ENCODE data around the gene FBXO36. TPM values are rescaled to one million over a fixed set of nuclear protein-coding genes. Genes with fewer than 3 reads are reported as not detected.

FBXO36 gene
- total RNA-seq, 2 donors from 2014 or later, result 6.7 to 13.3 TPM

DNA sequence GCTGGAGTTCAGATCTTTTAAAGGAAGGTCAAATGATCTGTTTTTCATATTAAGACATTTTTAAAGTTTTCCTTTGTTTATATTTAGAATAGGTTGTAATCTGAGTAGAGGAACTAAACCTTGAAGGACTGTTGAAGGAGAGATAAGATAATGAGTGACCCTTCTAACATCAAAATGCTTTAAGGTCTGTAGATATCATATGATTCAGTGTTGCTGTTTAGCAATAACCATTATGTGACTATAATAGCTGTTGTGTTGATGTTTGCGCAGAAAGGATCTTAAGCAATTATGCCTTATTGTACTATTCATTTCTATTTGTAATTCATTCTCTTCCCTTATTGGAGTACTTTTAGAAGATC lies 86.4 kb downstream of the FBXO36 start:
- H3K9me3 ChIP-seq (ENCODE audit: control insufficient read depth, low read length), result no peaks in the 10 kb centered on the region
- no peak overlapping the region for H3K4me3 Mint-ChIP-seq
- peaks cover 4% of the 10 kb centered on the region for H3K4me1 Mint-ChIP-seq
- H3K9ac ChIP-seq (ENCODE audit: extremely low read depth, low read length, poor library complexity, severe bottlenecking), result no peak overlapping the region
- no peaks in the 10 kb centered on the region for H3K27me3 ChIP-seq (ENCODE audit: control insufficient read depth, insufficient read depth, low read length, poor library complexity, severe bottlenecking)
- no peaks in the 10 kb centered on the region for H3K36me3 ChIP-seq (ENCODE audit: control insufficient read depth, insufficient read depth, low read length)
- TF ChIP-seq, protein P1, sequence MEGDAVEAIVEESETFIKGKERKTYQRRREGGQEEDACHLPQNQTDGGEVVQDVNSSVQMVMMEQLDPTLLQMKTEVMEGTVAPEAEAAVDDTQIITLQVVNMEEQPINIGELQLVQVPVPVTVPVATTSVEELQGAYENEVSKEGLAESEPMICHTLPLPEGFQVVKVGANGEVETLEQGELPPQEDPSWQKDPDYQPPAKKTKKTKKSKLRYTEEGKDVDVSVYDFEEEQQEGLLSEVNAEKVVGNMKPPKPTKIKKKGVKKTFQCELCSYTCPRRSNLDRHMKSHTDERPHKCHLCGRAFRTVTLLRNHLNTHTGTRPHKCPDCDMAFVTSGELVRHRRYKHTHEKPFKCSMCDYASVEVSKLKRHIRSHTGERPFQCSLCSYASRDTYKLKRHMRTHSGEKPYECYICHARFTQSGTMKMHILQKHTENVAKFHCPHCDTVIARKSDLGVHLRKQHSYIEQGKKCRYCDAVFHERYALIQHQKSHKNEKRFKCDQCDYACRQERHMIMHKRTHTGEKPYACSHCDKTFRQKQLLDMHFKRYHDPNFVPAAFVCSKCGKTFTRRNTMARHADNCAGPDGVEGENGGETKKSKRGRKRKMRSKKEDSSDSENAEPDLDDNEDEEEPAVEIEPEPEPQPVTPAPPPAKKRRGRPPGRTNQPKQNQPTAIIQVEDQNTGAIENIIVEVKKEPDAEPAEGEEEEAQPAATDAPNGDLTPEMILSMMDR (conservative IDR thresholded peaks at IDR 0.05), result no peak
- 80% methylated on average over 1 of the region's 1 CpG; no CpG with 5 or more reads in 1 of the 2 experiments for WGBS, 2 experiments (ENCODE audit: insufficient coverage in 1 of 2, insufficient read length in 1 of 2)
- no peaks in the 10 kb centered on the region for H3K27me3 Mint-ChIP-seq (ENCODE audit: insufficient read depth)
- H3K27ac Mint-ChIP-seq, result no peak overlapping the region
- no peak overlapping the region for H3K4me3 ChIP-seq (ENCODE audit: low read length)
- H3K4me1 ChIP-seq (ENCODE audit: control insufficient read depth, insufficient read depth, low read length), result no peaks in the 10 kb centered on the region
- H3K9me3 Mint-ChIP-seq, result no peaks in the 10 kb centered on the region
- H3K36me3 Mint-ChIP-seq (ENCODE audit: low read depth), result peaks cover 9% of the 10 kb centered on the region
- no peak for DNase-seq
- H3K27ac ChIP-seq (ENCODE audit: low read depth, low read length), result no peak overlapping the region

DNA sequence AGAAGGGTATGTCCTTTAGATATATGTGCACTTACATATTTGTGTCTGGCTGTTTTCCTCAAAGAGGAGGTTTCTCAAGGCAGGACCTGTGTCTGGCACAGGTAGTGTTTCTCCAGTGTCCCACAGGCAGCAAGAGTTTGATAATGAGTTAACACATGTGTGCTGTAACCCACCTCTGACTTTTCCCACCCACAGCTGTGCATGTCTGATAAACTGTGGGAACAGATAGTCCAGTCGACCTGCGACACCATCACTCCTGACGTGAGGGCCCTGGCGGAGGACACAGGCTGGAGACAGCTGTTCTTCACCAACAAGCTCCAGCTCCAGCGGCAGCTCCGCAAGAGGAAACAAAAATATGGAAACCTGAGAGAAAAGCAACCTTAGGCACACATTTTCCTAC lies 88.2 kb downstream of the FBXO36 start:
- 94 to 96% methylated on average over 3 to 6 of the region's 6 CpGs for WGBS, 2 experiments (ENCODE audit: insufficient coverage in 1 of 2, insufficient read length in 1 of 2)
- no peak for DNase-seq
- no peak overlapping the region for H3K4me3 Mint-ChIP-seq

DNA sequence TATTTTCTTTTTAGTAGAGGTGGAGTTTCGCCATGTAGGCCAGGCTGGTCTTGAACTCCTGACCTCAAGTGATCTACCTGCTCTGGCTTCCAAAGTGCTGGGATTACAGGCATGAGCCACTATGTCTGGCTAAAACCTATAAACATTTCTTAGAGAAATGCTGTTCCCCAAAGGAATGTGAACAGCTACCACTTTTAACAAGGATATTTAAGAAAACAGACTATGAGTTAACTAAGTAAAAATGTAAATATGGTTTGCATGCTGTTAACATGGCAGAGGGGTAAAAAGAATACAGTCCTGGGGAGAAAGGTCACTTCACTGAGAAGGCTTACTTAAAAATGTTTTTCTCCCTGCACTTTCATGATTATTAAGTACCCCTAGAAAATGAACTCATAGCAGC lies 89.3 kb downstream of the FBXO36 start:
- H3K4me3 Mint-ChIP-seq, result no peak overlapping the region
- no peaks in the 10 kb centered on the region for H3K4me1 ChIP-seq (ENCODE audit: control insufficient read depth, insufficient read depth, low read length)
- H3K36me3 ChIP-seq (ENCODE audit: control insufficient read depth, insufficient read depth, low read length), result no peaks in the 10 kb centered on the region
- H3K4me1 Mint-ChIP-seq, result peaks cover 4% of the 10 kb centered on the region
- no peak overlapping the region for H3K27ac Mint-ChIP-seq
- peaks cover 6% of the 10 kb centered on the region for H3K36me3 Mint-ChIP-seq (ENCODE audit: low read depth)
- no peak overlapping the region for H3K27ac ChIP-seq (ENCODE audit: low read depth, low read length)
- H3K4me3 ChIP-seq (ENCODE audit: low read length), result no peak overlapping the region
- TF ChIP-seq, protein P1 (conservative IDR thresholded peaks at IDR 0.05), result no peak
- no peaks in the 10 kb centered on the region for H3K27me3 Mint-ChIP-seq (ENCODE audit: insufficient read depth)
- 100% methylated on average over 1 of the region's 1 CpG; no CpG with 5 or more reads in 1 of the 2 experiments for WGBS, 2 experiments (ENCODE audit: insufficient coverage in 1 of 2, insufficient read length in 1 of 2)
- no peak overlapping the region for H3K9ac ChIP-seq (ENCODE audit: extremely low read depth, low read length, poor library complexity, severe bottlenecking)
- peaks cover 4% of the 10 kb centered on the region for H3K9me3 Mint-ChIP-seq
- no peaks in the 10 kb centered on the region for H3K27me3 ChIP-seq (ENCODE audit: control insufficient read depth, insufficient read depth, low read length, poor library complexity, severe bottlenecking)
- no peak for DNase-seq
- no peaks in the 10 kb centered on the region for H3K9me3 ChIP-seq (ENCODE audit: control insufficient read depth, low read length)

More for the DNA sequence above, 88.2 kb downstream of the FBXO36 start:
- no peak overlapping the region for H3K27ac ChIP-seq (ENCODE audit: low read depth, low read length)
- Mint-ChIP-seq H3K27ac (no peak overlapping the region), H3K9me3 (peaks cover 3% of the 10 kb centered on the region), H3K27me3 (ENCODE audit: insufficient read depth) (no peaks in the 10 kb centered on the region), H3K36me3 (ENCODE audit: low read depth) (peaks cover 6% of the 10 kb centered on the region), H3K4me1 (peaks cover 4% of the 10 kb centered on the region)
- H3K27me3 ChIP-seq (ENCODE audit: control insufficient read depth, insufficient read depth, low read length, poor library complexity, severe bottlenecking), result no peaks in the 10 kb centered on the region
- H3K4me3 ChIP-seq (ENCODE audit: low read length), result no peak overlapping the region
- no peaks in the 10 kb centered on the region for H3K4me1 ChIP-seq (ENCODE audit: control insufficient read depth, insufficient read depth, low read length)
- H3K36me3 ChIP-seq (ENCODE audit: control insufficient read depth, insufficient read depth, low read length), result no peaks in the 10 kb centered on the region
- no peaks in the 10 kb centered on the region for H3K9me3 ChIP-seq (ENCODE audit: control insufficient read depth, low read length)
- no peak overlapping the region for H3K9ac ChIP-seq (ENCODE audit: extremely low read depth, low read length, poor library complexity, severe bottlenecking)
- TF ChIP-seq, protein P1 (conservative IDR thresholded peaks at IDR 0.05), result no peak
